A549 treated with GW870086 at 1 μM for 4 hours (cell line): ENCODE results near the gene ANKRD30A. TPM values are rescaled to one million over a fixed set of nuclear protein-coding genes. Genes with fewer than 3 reads are reported as not detected.

Experiments
- total RNA-seq: library from RNA; stranded (reverse); fragments of 200-300 nt; extraction: Qiagen RNA extraction; gene quantifications from 5 replicates; pipeline ENCODE4 v1.2.3, GENCODE V29; 2022; ENCODE audit warnings: low read depth

The ANKRD30A gene
- 0.31 to 1.2 TPM (median 0.57 TPM) in 5 replicates for total RNA-seq

GRCh38 chr10:37125191-37125732, at the start of gene ANKRD30A:
Gene ANKRD30A, plus strand, starts transcription at chr10:37125598. Its CDS starts 190 bp downstream, at chr10:37125788.

